ENCODE results near the gene KCNH2. TPM values are rescaled to one million over a fixed set of nuclear protein-coding genes. Genes with fewer than 3 reads are reported as not detected.

KCNH2 gene
- total and polyA plus RNA-seq, 4 donors, result 0.18 to 74.6 (median 0.33) TPM; not detected in 1

GRCh38 chr7:150927956-150928344 is 50.2 kb downstream of the KCNH2 start:
- no peaks in the 10 kb centered on the region for H3K4me1 ChIP-seq (ENCODE audit: control insufficient read depth in 4 of 4, insufficient read depth in 4 of 4, low read length in 3 of 4)
- H3K27me3 ChIP-seq (ENCODE audit: control insufficient read depth in 4 of 4, insufficient read depth in 4 of 4, low read length in 3 of 4), result peaks cover 0 to 7% (median 0%) of the 10 kb centered on the region in 4 donors
- H3K27ac ChIP-seq (ENCODE audit: low read depth in 1 of 2, low read length in 2 of 2), result no peak overlapping the region
- H3K9me3 ChIP-seq (ENCODE audit: control insufficient read depth in 4 of 4, low read length in 3 of 4), result no peaks in the 10 kb centered on the region
- no peaks in the 10 kb centered on the region for H3K36me3 ChIP-seq (ENCODE audit: control insufficient read depth in 4 of 4, insufficient read depth in 3 of 4, low read depth in 1 of 4, low read length in 3 of 4)
- no peak overlapping the region for H3K9ac ChIP-seq (ENCODE audit: low read depth in 1 of 2, low read length in 2 of 2)
- WGBS, result 65% methylated on average over 4 of the region's 4 CpGs
- TF ChIP-seq CTCF (IDR thresholded peaks at IDR 0.05; ENCODE audit: low read depth, low read length, missing input control), result no peak
- TF ChIP-seq HNF4A (conservative IDR thresholded peaks at IDR 0.05), result no peak
- H3K4me3 ChIP-seq (ENCODE audit: low read depth in 1 of 3, low read length in 3 of 3), result no peak overlapping the region
- no peak for DNase-seq (ENCODE audit: low spot score)

GRCh38 chr7:150927157-150927955 is 50.8 kb downstream of the KCNH2 start:
- WGBS, result 62% methylated on average over 6 of the region's 6 CpGs

GRCh38 chr7:150926066-150926465 is 52.1 kb downstream of the KCNH2 start:
- 85% methylated on average over 7 of the region's 7 CpGs for WGBS
- no peaks in the 10 kb centered on the region for H3K4me1 ChIP-seq (ENCODE audit: control insufficient read depth in 4 of 4, insufficient read depth in 4 of 4, low read length in 3 of 4)
- no peak for DNase-seq (ENCODE audit: low spot score)
- no peak overlapping the region for H3K4me3 ChIP-seq (ENCODE audit: low read depth in 1 of 3, low read length in 3 of 3)
- TF ChIP-seq GABPA (IDR thresholded peaks at IDR 0.05 in 1 of 2, conservative IDR thresholded peaks at IDR 0.05 in 1 of 2) (no peak), ZBTB33 (IDR thresholded peaks at IDR 0.05) (no peak), EGR1 (IDR thresholded peaks at IDR 0.05; ENCODE audit: low read depth in 2 of 2) (no peak), RAD21 (IDR thresholded peaks at IDR 0.05) (no peak), TAF1 (conservative IDR thresholded peaks at IDR 0.05) (no peak), ATF3 (IDR thresholded peaks at IDR 0.05) (no peak), YY1 (IDR thresholded peaks at IDR 0.05) (no peak), JUND (IDR thresholded peaks at IDR 0.05) (no peak), NR2F2 (IDR thresholded peaks at IDR 0.05) (no peak)
- peaks cover 0 to 7% (median 0%) of the 10 kb centered on the region in 4 donors for H3K27me3 ChIP-seq (ENCODE audit: control insufficient read depth in 4 of 4, insufficient read depth in 4 of 4, low read length in 3 of 4)
- H3K9ac ChIP-seq (ENCODE audit: low read depth in 1 of 2, low read length in 2 of 2), result no peak overlapping the region
- no peaks in the 10 kb centered on the region for H3K9me3 ChIP-seq (ENCODE audit: control insufficient read depth in 4 of 4, low read length in 3 of 4)
- no peaks in the 10 kb centered on the region for H3K36me3 ChIP-seq (ENCODE audit: control insufficient read depth in 4 of 4, insufficient read depth in 3 of 4, low read depth in 1 of 4, low read length in 3 of 4)
- no peak overlapping the region for H3K27ac ChIP-seq (ENCODE audit: low read depth in 1 of 2, low read length in 2 of 2)

More at GRCh38 chr7:150927157-150927955, 50.8 kb downstream of the KCNH2 start:
- H3K9me3 ChIP-seq (ENCODE audit: control insufficient read depth in 4 of 4, low read length in 3 of 4), result no peaks in the 10 kb centered on the region
- H3K27me3 ChIP-seq (ENCODE audit: control insufficient read depth in 4 of 4, insufficient read depth in 4 of 4, low read length in 3 of 4), result peaks cover 0 to 7% (median 0%) of the 10 kb centered on the region in 4 donors
- TF ChIP-seq CTCF (IDR thresholded peaks at IDR 0.05; ENCODE audit: low read depth, low read length, missing input control) (no peak), MAX (IDR thresholded peaks at IDR 0.05) (no peak), EGR1 (IDR thresholded peaks at IDR 0.05; ENCODE audit: low read depth in 2 of 2) (no peak), FOXA2 (IDR thresholded peaks at IDR 0.05) (no peak), ATF3 (IDR thresholded peaks at IDR 0.05) (no peak), GABPA (IDR thresholded peaks at IDR 0.05 in 1 of 2, conservative IDR thresholded peaks at IDR 0.05 in 1 of 2) (no peak), RXRA (IDR thresholded peaks at IDR 0.05) (no peak)
- no peak overlapping the region for H3K27ac ChIP-seq (ENCODE audit: low read depth in 1 of 2, low read length in 2 of 2)
- no peaks in the 10 kb centered on the region for H3K36me3 ChIP-seq (ENCODE audit: control insufficient read depth in 4 of 4, insufficient read depth in 3 of 4, low read depth in 1 of 4, low read length in 3 of 4)
- DNase-seq (ENCODE audit: low spot score), result no peak
- H3K4me1 ChIP-seq (ENCODE audit: control insufficient read depth in 4 of 4, insufficient read depth in 4 of 4, low read length in 3 of 4), result no peaks in the 10 kb centered on the region
- H3K9ac ChIP-seq (ENCODE audit: low read depth in 1 of 2, low read length in 2 of 2), result no peak overlapping the region
- no peak overlapping the region for H3K4me3 ChIP-seq (ENCODE audit: low read depth in 1 of 3, low read length in 3 of 3)
